SK-N-SH (cell line): ENCODE data around the gene ZNF516. TPM values are rescaled to one million over a fixed set of nuclear protein-coding genes. Genes with fewer than 3 reads are reported as not detected.

Source experiments
- CTCF ChIA-PET: fragments of 300-600, 350-600 bp; formaldehyde crosslinking; extraction: SDS; loops from one replicate; lab custom pipeline; 2021; lab: Yijun Ruan, JAX
- POLR2A ChIA-PET: fragments of 350-600 bp; sonication (Branson Sonifier 250); formaldehyde crosslinking; extraction: SDS; loops from one replicate; lab custom pipeline; 2020; ENCODE audit warnings: antibody characterized with exemption, inconsistent platforms; lab: Yijun Ruan, JAX
- DNase-seq: peaks from one replicate; pipeline ENCODE4 v3.0.0; 2012
- H2AFZ ChIP-seq: fragments of 200-600 bp; sonication (generic); 2 replicates; pipeline ENCODE4 v1.8.1; 2016; ENCODE audit warnings: antibody characterized with exemption, mild to moderate bottlenecking, low read depth
- H3F3A ChIP-seq: fragments of 200-600 bp; sonication (generic); replicated peaks from 2 replicates; pipeline ENCODE3; 2016; ENCODE audit warnings: antibody characterized with exemption, mild to moderate bottlenecking; ENCODE audit not compliant: insufficient read depth
- H3K27ac ChIP-seq, 2 experiments: fragments of 200-500 bp in 1 of 2; fragments of 200-600 bp in 1 of 2; sonication (Bioruptor generic) in 1 of 2; sonication (generic), shearing (Covaris generic) in 1 of 2; 2 replicates each; pipeline versions ENCODE4 v1.5.1 to v1.6.1; 2014 to 2016; ENCODE audit warnings: low read depth in 2 of 2, inconsistent platforms in 1 of 2, low read length in 1 of 2, mild to moderate bottlenecking in 1 of 2, mixed read lengths in 1 of 2
- H3K27me3 ChIP-seq: fragments of 200-600 bp; sonication (generic), shearing (Covaris generic); 2 replicates; pipeline ENCODE4 v1.6.1; 2016; ENCODE audit warnings: mixed run types; ENCODE audit not compliant: insufficient read depth
- H3K36me3 ChIP-seq, 2 experiments: fragments of 200-500 bp in 1 of 2; fragments of 200-600 bp in 1 of 2; sonication (Bioruptor generic) in 1 of 2; sonication (generic) in 1 of 2; replicated peaks in 1 of 2; 2 replicates each; pipeline versions ENCODE3 to v1.5.1; 2014 to 2016; ENCODE audit warnings: low read length in 1 of 2, mild to moderate bottlenecking in 1 of 2; ENCODE audit not compliant: insufficient read depth in 2 of 2, control insufficient read depth in 1 of 2
- H3K4me1 ChIP-seq, 2 experiments: fragments of 200-500 bp in 1 of 2; fragments of 200-600 bp in 1 of 2; sonication (Bioruptor generic) in 1 of 2; sonication (generic), shearing (Covaris generic) in 1 of 2; 2 replicates each; pipeline versions ENCODE4 v1.5.1 to v1.6.1; 2014 to 2016; ENCODE audit warnings: low read depth in 1 of 2, low read length in 1 of 2, mixed run types in 1 of 2; ENCODE audit not compliant: insufficient read depth in 2 of 2, control insufficient read depth in 1 of 2
- H3K4me2 ChIP-seq: fragments of 200-600 bp; sonication (generic), shearing (Covaris generic); 2 replicates; pipeline ENCODE4 v1.6.1; 2017; ENCODE audit warnings: mixed run types
- H3K4me3 ChIP-seq, 2 experiments: fragments of 200-500 bp in 1 of 2; fragments of 200-600 bp in 1 of 2; sonication (Bioruptor generic) in 1 of 2; sonication (generic), shearing (Covaris generic) in 1 of 2; 2 replicates each; pipeline versions ENCODE4 v1.5.1 to v1.8.1; 2014 to 2016; ENCODE audit warnings: low read depth in 2 of 2, inconsistent platforms in 1 of 2, low read length in 1 of 2, mild to moderate bottlenecking in 1 of 2, mixed read lengths in 1 of 2, moderate library complexity in 1 of 2
- H3K79me2 ChIP-seq: fragments of 200-600 bp; sonication (generic); 2 replicates; pipeline ENCODE4 v1.8.1; 2017; ENCODE audit warnings: mild to moderate bottlenecking; ENCODE audit not compliant: insufficient read depth
- H3K9ac ChIP-seq: fragments of 200-600 bp; sonication (generic); 2 replicates; pipeline ENCODE4 v1.6.1; 2017; ENCODE audit warnings: mixed run types
- H3K9me2 ChIP-seq: fragments of 200-600 bp; sonication (generic); 2 replicates; pipeline ENCODE4 v1.6.1; 2017; ENCODE audit warnings: mixed run types
- H3K9me3 ChIP-seq: fragments of 200-600 bp; sonication (generic); 2 replicates; pipeline ENCODE4 v1.6.1; 2017; ENCODE audit warnings: mixed run types, mild to moderate bottlenecking, moderate library complexity
- H4K20me1 ChIP-seq: fragments of 200-600 bp; sonication (generic); 2 replicates; pipeline ENCODE4 v1.6.1; 2017; ENCODE audit warnings: mild to moderate bottlenecking, mixed run types; ENCODE audit not compliant: insufficient read depth
- ELF1 ChIP-seq: IDR thresholded peaks from 2 replicates; pipeline ENCODE4 v1.4.0; 2012
- EP300 ChIP-seq, 2 experiments: IDR thresholded peaks; 2 replicates each; pipeline versions ENCODE4 v1.4.0 to v1.6.1; 2012; ENCODE audit warnings: borderline replicate concordance in 1 of 2, low read depth in 1 of 2, low read length in 1 of 2
- GATA2 ChIP-seq: sonication (generic); formaldehyde crosslinking; IDR thresholded peaks from 2 replicates; pipeline ENCODE4 v1.5.0; 2020; ENCODE audit warnings: mild to moderate bottlenecking, missing genetic modification reagents
- NFIC ChIP-seq: IDR thresholded peaks from 2 replicates; pipeline ENCODE4 v1.4.0; 2012; ENCODE audit warnings: borderline replicate concordance
- REST ChIP-seq: IDR thresholded peaks from 2 replicates; pipeline ENCODE4 v1.6.1; 2012; ENCODE audit warnings: mild to moderate bottlenecking, low read depth, low read length, moderate library complexity
- TCF12 ChIP-seq: IDR thresholded peaks from 2 replicates; pipeline ENCODE4 v1.4.0; 2012
- USF2 ChIP-seq: fragments of 150-350 bp; IDR thresholded peaks from 2 replicates; pipeline ENCODE4 v1.6.1; 2017; ENCODE audit warnings: antibody characterized with exemption, low read length, low read depth, borderline replicate concordance
- WGBS: methylation state at CpG from one replicate; pipeline ENCODE4 v1.1.6; 2017; ENCODE audit warnings: low lambda C conversion rate; 5-methylcytosine and 5-hydroxymethylcytosine counted together
- polyA plus RNA-seq, 3 experiments: library from polyadenylated mRNA; depleted of rRNA; stranded (reverse); fragments of >200 nt; gene quantifications; 2 replicates each; pipeline ENCODE4 v1.2.3, GENCODE V29; 2012

Gene ZNF516
- polyA plus RNA-seq, 1 of the 3 experiments (the other 2 are of a cell fraction) = 4.4 TPM

- Histone ChIP-seq H3K9me3 (no peaks in the 10 kb centered on the region), H3K79me2 (peaks cover 17% of the 10 kb centered on the region), H3K27ac (no peak overlapping the region), H3K36me3 (no peaks in the 10 kb centered on the region), H4K20me1 (no peaks in the 10 kb centered on the region), H3K9ac (no peak overlapping the region), H3K4me2 (no peak overlapping the region), H3K4me1 (peaks cover 0 to 4% of the 10 kb centered on the region in 2 experiments; a peak in 1 of 4 replicates), H3K27me3 (no peaks in the 10 kb centered on the region; the same call in 1 of the 2 replicates), H3F3A (no peaks in the 10 kb centered on the region), H2AFZ (no peak overlapping the region), H3K4me3 (no peak overlapping the region), H3K9me2 (no peaks in the 10 kb centered on the region)
- ChIA-PET CTCF (interaction anchor here (1.7 kb wide), 1 partner anchor 15 kb away, joined by 5 read pairs; no protein-coding TSS in a partner anchor), POLR2A (no interaction called here)
- no peak for TF ChIP-seq REST
- TF ChIP-seq GATA2 (CRISPR knock-in tag) = no peak
- 70% methylated on average over 13 of the region's 20 CpGs for WGBS
- no peak for DNase-seq
These were observed 28.5 kb downstream of the ZNF516 start for GRCh38 chr18:76466410-76466991.

GRCh38 chr18:76465630-76466409, 29.2 kb downstream of the ZNF516 start:
- 76% methylated on average over 19 of the region's 23 CpGs for WGBS
- no peak overlapping the region for H2AFZ ChIP-seq
- no peak for TF ChIP-seq EP300 (IDR thresholded peaks at IDR 0.05; ENCODE audit: borderline replicate concordance in 1 of 2, low read depth in 1 of 2, low read length in 1 of 2)
- no peak for TF ChIP-seq TCF12
- TF ChIP-seq ELF1 = no peak
- no peak for TF ChIP-seq GATA2 (CRISPR knock-in tag)
- TF ChIP-seq NFIC = no peak
- no peak for TF ChIP-seq USF2
- TF ChIP-seq, all 33 proteins: peak for 0
- no peaks in the 10 kb centered on the region; the same call in 1 of the 2 replicates for H3K27me3 ChIP-seq
- H3F3A ChIP-seq = no peaks in the 10 kb centered on the region
- H4K20me1 ChIP-seq = no peaks in the 10 kb centered on the region
- H3K4me1 ChIP-seq = peaks cover 0 to 4% of the 10 kb centered on the region in 2 experiments; a peak in 1 of 4 replicates
- peaks cover 17% of the 10 kb centered on the region for H3K79me2 ChIP-seq
- H3K9me2 ChIP-seq = no peaks in the 10 kb centered on the region
- ChIA-PET CTCF (interaction anchor here (1.0 kb wide), 1 partner anchor 11 kb away, joined by 3 read pairs; no protein-coding TSS in a partner anchor), POLR2A (no interaction called here)
- H3K36me3 ChIP-seq = no peaks in the 10 kb centered on the region
- DNase-seq = no peak
- H3K4me2 ChIP-seq = no peak overlapping the region
- H3K9me3 ChIP-seq = no peaks in the 10 kb centered on the region
- H3K4me3 ChIP-seq = no peak overlapping the region
- no peak overlapping the region for H3K27ac ChIP-seq
- H3K9ac ChIP-seq = no peak overlapping the region
